ENCODE data around the gene LRRC36. TPM values are rescaled to one million over a fixed set of nuclear protein-coding genes. Genes with fewer than 3 reads are reported as not detected.

LRRC36 gene
- total RNA-seq, 1 experiment from 2014 or later = 0.13 TPM

DNA sequence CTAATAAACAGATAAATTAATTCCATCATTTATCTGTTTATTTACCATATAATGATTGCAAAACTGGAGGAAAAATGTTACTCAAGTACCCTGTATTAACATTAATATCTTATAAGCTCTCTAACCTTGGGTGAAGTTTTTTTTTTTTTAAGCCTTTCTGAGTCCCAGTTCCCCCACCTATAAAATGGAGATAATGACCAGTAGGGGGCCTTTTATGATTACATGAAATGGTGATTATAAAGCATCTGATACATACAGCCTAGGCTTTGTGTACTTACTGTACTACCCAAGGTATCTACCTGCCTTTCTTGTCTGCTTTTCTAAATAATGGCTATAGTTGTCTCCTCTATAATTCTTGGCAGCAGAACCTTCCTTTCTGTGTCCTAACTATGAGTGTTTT, 22.6 kb downstream of the LRRC36 start:
- Mint-ChIP-seq H3K27me3 (ENCODE audit: low read depth) (peaks cover 7% of the 10 kb centered on the region), H3K4me3 (no peak overlapping the region), H3K9me3 (no peaks in the 10 kb centered on the region), H3K27ac (no peak overlapping the region), H3K36me3 (no peaks in the 10 kb centered on the region), H3K4me1 (no peaks in the 10 kb centered on the region)
- TF ChIP-seq TEAD4 (CRISPR knock-in tag; IDR thresholded peaks at IDR 0.05) = no peak
- TF ChIP-seq, protein P1, sequence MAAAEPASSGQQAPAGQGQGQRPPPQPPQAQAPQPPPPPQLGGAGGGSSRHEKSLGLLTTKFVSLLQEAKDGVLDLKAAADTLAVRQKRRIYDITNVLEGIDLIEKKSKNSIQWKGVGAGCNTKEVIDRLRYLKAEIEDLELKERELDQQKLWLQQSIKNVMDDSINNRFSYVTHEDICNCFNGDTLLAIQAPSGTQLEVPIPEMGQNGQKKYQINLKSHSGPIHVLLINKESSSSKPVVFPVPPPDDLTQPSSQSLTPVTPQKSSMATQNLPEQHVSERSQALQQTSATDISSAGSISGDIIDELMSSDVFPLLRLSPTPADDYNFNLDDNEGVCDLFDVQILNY (CRISPR knock-in tag; IDR thresholded peaks at IDR 0.05) = no peak
- TF ChIP-seq, protein P2, sequence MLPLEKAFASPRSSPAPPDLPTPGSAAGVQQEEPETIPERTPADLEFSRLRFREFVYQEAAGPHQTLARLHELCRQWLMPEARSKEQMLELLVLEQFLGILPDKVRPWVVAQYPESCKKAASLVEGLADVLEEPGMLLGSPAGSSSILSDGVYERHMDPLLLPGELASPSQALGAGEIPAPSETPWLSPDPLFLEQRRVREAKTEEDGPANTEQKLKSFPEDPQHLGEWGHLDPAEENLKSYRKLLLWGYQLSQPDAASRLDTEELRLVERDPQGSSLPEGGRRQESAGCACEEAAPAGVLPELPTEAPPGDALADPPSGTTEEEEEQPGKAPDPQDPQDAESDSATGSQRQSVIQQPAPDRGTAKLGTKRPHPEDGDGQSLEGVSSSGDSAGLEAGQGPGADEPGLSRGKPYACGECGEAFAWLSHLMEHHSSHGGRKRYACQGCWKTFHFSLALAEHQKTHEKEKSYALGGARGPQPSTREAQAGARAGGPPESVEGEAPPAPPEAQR (CRISPR knock-in tag; IDR thresholded peaks at IDR 0.05) = no peak
- TF ChIP-seq, protein P3, sequence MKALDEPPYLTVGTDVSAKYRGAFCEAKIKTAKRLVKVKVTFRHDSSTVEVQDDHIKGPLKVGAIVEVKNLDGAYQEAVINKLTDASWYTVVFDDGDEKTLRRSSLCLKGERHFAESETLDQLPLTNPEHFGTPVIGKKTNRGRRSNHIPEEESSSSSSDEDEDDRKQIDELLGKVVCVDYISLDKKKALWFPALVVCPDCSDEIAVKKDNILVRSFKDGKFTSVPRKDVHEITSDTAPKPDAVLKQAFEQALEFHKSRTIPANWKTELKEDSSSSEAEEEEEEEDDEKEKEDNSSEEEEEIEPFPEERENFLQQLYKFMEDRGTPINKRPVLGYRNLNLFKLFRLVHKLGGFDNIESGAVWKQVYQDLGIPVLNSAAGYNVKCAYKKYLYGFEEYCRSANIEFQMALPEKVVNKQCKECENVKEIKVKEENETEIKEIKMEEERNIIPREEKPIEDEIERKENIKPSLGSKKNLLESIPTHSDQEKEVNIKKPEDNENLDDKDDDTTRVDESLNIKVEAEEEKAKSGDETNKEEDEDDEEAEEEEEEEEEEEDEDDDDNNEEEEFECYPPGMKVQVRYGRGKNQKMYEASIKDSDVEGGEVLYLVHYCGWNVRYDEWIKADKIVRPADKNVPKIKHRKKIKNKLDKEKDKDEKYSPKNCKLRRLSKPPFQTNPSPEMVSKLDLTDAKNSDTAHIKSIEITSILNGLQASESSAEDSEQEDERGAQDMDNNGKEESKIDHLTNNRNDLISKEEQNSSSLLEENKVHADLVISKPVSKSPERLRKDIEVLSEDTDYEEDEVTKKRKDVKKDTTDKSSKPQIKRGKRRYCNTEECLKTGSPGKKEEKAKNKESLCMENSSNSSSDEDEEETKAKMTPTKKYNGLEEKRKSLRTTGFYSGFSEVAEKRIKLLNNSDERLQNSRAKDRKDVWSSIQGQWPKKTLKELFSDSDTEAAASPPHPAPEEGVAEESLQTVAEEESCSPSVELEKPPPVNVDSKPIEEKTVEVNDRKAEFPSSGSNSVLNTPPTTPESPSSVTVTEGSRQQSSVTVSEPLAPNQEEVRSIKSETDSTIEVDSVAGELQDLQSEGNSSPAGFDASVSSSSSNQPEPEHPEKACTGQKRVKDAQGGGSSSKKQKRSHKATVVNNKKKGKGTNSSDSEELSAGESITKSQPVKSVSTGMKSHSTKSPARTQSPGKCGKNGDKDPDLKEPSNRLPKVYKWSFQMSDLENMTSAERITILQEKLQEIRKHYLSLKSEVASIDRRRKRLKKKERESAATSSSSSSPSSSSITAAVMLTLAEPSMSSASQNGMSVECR (CRISPR knock-in tag; IDR thresholded peaks at IDR 0.05; ENCODE audit: borderline replicate concordance) = no peak
- no peak for TF ChIP-seq CBFB (CRISPR knock-in tag; IDR thresholded peaks at IDR 0.05; ENCODE audit: low read depth)
- TF ChIP-seq NFE2L1 (CRISPR knock-in tag; IDR thresholded peaks at IDR 0.05) = no peak
- TF ChIP-seq, protein P4, sequence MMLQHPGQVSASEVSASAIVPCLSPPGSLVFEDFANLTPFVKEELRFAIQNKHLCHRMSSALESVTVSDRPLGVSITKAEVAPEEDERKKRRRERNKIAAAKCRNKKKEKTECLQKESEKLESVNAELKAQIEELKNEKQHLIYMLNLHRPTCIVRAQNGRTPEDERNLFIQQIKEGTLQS (CRISPR knock-in tag; conservative IDR thresholded peaks at IDR 0.05) = no peak
- TF ChIP-seq, protein P5, sequence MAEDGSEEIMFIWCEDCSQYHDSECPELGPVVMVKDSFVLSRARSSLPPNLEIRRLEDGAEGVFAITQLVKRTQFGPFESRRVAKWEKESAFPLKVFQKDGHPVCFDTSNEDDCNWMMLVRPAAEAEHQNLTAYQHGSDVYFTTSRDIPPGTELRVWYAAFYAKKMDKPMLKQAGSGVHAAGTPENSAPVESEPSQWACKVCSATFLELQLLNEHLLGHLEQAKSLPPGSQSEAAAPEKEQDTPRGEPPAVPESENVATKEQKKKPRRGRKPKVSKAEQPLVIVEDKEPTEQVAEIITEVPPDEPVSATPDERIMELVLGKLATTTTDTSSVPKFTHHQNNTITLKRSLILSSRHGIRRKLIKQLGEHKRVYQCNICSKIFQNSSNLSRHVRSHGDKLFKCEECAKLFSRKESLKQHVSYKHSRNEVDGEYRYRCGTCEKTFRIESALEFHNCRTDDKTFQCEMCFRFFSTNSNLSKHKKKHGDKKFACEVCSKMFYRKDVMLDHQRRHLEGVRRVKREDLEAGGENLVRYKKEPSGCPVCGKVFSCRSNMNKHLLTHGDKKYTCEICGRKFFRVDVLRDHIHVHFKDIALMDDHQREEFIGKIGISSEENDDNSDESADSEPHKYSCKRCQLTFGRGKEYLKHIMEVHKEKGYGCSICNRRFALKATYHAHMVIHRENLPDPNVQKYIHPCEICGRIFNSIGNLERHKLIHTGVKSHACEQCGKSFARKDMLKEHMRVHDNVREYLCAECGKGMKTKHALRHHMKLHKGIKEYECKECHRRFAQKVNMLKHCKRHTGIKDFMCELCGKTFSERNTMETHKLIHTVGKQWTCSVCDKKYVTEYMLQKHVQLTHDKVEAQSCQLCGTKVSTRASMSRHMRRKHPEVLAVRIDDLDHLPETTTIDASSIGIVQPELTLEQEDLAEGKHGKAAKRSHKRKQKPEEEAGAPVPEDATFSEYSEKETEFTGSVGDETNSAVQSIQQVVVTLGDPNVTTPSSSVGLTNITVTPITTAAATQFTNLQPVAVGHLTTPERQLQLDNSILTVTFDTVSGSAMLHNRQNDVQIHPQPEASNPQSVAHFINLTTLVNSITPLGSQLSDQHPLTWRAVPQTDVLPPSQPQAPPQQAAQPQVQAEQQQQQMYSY (CRISPR knock-in tag; IDR thresholded peaks at IDR 0.05) = no peak
- TF ChIP-seq, protein P6, sequence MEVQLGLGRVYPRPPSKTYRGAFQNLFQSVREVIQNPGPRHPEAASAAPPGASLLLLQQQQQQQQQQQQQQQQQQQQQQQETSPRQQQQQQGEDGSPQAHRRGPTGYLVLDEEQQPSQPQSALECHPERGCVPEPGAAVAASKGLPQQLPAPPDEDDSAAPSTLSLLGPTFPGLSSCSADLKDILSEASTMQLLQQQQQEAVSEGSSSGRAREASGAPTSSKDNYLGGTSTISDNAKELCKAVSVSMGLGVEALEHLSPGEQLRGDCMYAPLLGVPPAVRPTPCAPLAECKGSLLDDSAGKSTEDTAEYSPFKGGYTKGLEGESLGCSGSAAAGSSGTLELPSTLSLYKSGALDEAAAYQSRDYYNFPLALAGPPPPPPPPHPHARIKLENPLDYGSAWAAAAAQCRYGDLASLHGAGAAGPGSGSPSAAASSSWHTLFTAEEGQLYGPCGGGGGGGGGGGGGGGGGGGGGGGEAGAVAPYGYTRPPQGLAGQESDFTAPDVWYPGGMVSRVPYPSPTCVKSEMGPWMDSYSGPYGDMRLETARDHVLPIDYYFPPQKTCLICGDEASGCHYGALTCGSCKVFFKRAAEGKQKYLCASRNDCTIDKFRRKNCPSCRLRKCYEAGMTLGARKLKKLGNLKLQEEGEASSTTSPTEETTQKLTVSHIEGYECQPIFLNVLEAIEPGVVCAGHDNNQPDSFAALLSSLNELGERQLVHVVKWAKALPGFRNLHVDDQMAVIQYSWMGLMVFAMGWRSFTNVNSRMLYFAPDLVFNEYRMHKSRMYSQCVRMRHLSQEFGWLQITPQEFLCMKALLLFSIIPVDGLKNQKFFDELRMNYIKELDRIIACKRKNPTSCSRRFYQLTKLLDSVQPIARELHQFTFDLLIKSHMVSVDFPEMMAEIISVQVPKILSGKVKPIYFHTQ (CRISPR knock-in tag; IDR thresholded peaks at IDR 0.05) = no peak
- no peak for TF ChIP-seq RORB (CRISPR knock-in tag; IDR thresholded peaks at IDR 0.05)
- TF ChIP-seq, protein P7, sequence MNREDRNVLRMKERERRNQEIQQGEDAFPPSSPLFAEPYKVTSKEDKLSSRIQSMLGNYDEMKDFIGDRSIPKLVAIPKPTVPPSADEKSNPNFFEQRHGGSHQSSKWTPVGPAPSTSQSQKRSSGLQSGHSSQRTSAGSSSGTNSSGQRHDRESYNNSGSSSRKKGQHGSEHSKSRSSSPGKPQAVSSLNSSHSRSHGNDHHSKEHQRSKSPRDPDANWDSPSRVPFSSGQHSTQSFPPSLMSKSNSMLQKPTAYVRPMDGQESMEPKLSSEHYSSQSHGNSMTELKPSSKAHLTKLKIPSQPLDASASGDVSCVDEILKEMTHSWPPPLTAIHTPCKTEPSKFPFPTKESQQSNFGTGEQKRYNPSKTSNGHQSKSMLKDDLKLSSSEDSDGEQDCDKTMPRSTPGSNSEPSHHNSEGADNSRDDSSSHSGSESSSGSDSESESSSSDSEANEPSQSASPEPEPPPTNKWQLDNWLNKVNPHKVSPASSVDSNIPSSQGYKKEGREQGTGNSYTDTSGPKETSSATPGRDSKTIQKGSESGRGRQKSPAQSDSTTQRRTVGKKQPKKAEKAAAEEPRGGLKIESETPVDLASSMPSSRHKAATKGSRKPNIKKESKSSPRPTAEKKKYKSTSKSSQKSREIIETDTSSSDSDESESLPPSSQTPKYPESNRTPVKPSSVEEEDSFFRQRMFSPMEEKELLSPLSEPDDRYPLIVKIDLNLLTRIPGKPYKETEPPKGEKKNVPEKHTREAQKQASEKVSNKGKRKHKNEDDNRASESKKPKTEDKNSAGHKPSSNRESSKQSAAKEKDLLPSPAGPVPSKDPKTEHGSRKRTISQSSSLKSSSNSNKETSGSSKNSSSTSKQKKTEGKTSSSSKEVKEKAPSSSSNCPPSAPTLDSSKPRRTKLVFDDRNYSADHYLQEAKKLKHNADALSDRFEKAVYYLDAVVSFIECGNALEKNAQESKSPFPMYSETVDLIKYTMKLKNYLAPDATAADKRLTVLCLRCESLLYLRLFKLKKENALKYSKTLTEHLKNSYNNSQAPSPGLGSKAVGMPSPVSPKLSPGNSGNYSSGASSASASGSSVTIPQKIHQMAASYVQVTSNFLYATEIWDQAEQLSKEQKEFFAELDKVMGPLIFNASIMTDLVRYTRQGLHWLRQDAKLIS (CRISPR knock-in tag; IDR thresholded peaks at IDR 0.05; ENCODE audit: borderline replicate concordance) = no peak
- TF ChIP-seq TEAD1 (CRISPR knock-in tag; IDR thresholded peaks at IDR 0.05) = no peak
- TF ChIP-seq CREB1 (CRISPR knock-in tag; IDR thresholded peaks at IDR 0.05) = no peak
- TF ChIP-seq, protein P8, sequence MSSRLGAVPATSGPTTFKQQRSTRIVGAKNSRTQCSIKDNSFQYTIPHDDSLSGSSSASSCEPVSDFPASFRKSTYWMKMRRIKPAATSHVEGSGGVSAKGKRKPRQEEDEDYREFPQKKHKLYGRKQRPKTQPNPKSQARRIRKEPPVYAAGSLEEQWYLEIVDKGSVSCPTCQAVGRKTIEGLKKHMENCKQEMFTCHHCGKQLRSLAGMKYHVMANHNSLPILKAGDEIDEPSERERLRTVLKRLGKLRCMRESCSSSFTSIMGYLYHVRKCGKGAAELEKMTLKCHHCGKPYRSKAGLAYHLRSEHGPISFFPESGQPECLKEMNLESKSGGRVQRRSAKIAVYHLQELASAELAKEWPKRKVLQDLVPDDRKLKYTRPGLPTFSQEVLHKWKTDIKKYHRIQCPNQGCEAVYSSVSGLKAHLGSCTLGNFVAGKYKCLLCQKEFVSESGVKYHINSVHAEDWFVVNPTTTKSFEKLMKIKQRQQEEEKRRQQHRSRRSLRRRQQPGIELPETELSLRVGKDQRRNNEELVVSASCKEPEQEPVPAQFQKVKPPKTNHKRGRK (CRISPR knock-in tag; IDR thresholded peaks at IDR 0.05; ENCODE audit: borderline replicate concordance) = no peak
- TF ChIP-seq, protein P9, sequence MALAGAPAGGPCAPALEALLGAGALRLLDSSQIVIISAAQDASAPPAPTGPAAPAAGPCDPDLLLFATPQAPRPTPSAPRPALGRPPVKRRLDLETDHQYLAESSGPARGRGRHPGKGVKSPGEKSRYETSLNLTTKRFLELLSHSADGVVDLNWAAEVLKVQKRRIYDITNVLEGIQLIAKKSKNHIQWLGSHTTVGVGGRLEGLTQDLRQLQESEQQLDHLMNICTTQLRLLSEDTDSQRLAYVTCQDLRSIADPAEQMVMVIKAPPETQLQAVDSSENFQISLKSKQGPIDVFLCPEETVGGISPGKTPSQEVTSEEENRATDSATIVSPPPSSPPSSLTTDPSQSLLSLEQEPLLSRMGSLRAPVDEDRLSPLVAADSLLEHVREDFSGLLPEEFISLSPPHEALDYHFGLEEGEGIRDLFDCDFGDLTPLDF (CRISPR knock-in tag; IDR thresholded peaks at IDR 0.05) = no peak
- TF ChIP-seq FOXJ3 (CRISPR knock-in tag; IDR thresholded peaks at IDR 0.05; ENCODE audit: borderline replicate concordance) = no peak
- TF ChIP-seq GRHL2 (CRISPR knock-in tag; IDR thresholded peaks at IDR 0.05; ENCODE audit: insufficient replicate concordance, severe bottlenecking) = no peak
- CTCF ChIA-PET = interaction anchor here (0.6 to 2.8 kb wide), 4 partner anchors 22 to 106 kb away, joined by 3 to 8 read pairs (median 3); partner anchors contain the start of genes KCTD19 and LRRC36
- ATAC-seq (no peak), DNase-seq (ENCODE audit: low spot score) (no peak)
- POLR2A ChIA-PET = no interaction called here

All from WTC11 (cell line).